ENCODE data around the gene GBE1.

- TF ChIP-seq CTCF (IDR thresholded peaks at IDR 0.05) (no peak), POLR2A (IDR thresholded peaks at IDR 0.05) (no peak)
Measured at GRCh38 chr3:81463781-81464180, 297.7 kb downstream of the GBE1 start.

Data from adrenal gland (tissue), 5 donors.